Spleen (tissue), 11 donors: Measurements from ENCODE around the gene ANKRD1. TPM values are rescaled to one million over a fixed set of nuclear protein-coding genes. Genes with fewer than 3 reads are reported as not detected.
"Not testable (repeated sequence)": the region's sequence is repeated elsewhere in the genome, so short reads cannot be mapped to it uniquely, and the experiment has no call there.

Experiments
- DNase-seq: peaks from one replicate; pipeline ENCODE4 v3.0.0-alpha.2; 2020
- H3K27ac ChIP-seq, 8 donors: fragments of 200-600 bp; sonication (generic) in 7 of 8; 1 replicate in 4 of 8; 2 replicates in 4 of 8; pipeline versions ENCODE4 v1.5.0 to v1.8.0; 2016 to 2021; ENCODE audit warnings: inconsistent platforms in 4 of 8, mild to moderate bottlenecking in 4 of 8, moderate library complexity in 1 of 8
- H3K27me3 ChIP-seq, 7 donors: fragments of 200-600 bp; sonication (generic) in 6 of 7; replicated peaks in 1 of 7; 1 replicate in 4 of 7; 2 replicates in 3 of 7; pipeline versions ENCODE4 v1.5.0 to v1.8.0; 2016 to 2021; ENCODE audit warnings: inconsistent platforms in 3 of 7, mild to moderate bottlenecking in 1 of 7
- H3K36me3 ChIP-seq, 6 donors: fragments of 200-600 bp; sonication (generic) in 5 of 6; 1 replicate in 4 of 6; 2 replicates in 2 of 6; pipeline versions ENCODE4 v1.5.0 to v1.8.0; 2016 to 2021; ENCODE audit warnings: inconsistent platforms in 2 of 6
- H3K4me1 ChIP-seq, 6 donors: fragments of 200-600 bp; sonication (generic) in 5 of 6; 1 replicate in 3 of 6; 2 replicates in 3 of 6; pipeline versions ENCODE4 v1.5.0 to v1.8.0; 2016 to 2021; ENCODE audit warnings: inconsistent platforms in 3 of 6
- H3K4me3 ChIP-seq, 8 donors: fragments of 200-600 bp; sonication (generic) in 7 of 8; 1 replicate in 4 of 8; 2 replicates in 4 of 8; pipeline versions ENCODE4 v1.5.0 to v1.8.0; 2016 to 2021; ENCODE audit warnings: inconsistent platforms in 4 of 8, mild to moderate bottlenecking in 4 of 8, moderate library complexity in 2 of 8
- H3K9me3 ChIP-seq, 8 donors: fragments of 200-600 bp; sonication (generic) in 7 of 8; 1 replicate in 4 of 8; 2 replicates in 4 of 8; pipeline versions ENCODE4 v1.5.0 to v1.8.0; 2016 to 2021; ENCODE audit warnings: inconsistent platforms in 4 of 8
- CTCF ChIP-seq, 11 experiments: fragments of 200-600 bp in 7 of 11; fragments of 450-650 bp in 4 of 11; sonication (generic) in 4 of 11; IDR thresholded peaks in 8 of 11; conservative IDR thresholded peaks in 3 of 11; 1 replicate in 7 of 11; 2 replicates in 4 of 11; pipeline versions ENCODE4 v1.4.0 to v1.8.0; 2016 to 2021; ENCODE audit warnings: antibody characterized with exemption in 11 of 11, inconsistent platforms in 4 of 11, mild to moderate bottlenecking in 1 of 11
- POLR2A ChIP-seq, 3 donors: fragments of 450-650 bp; IDR thresholded peaks; one replicate each; pipeline ENCODE4 v1.5.1; 2017; ENCODE audit warnings: antibody characterized with exemption in 3 of 3, mild to moderate bottlenecking in 1 of 3
- POLR2AphosphoS5 ChIP-seq, 3 donors: sonication (generic); formaldehyde crosslinking; IDR thresholded peaks; one replicate each; pipeline ENCODE4 v1.5.1; 2017; ENCODE audit warnings: antibody characterized with exemption in 3 of 3
- WGBS, 5 donors: extraction: QIAGEN DNeasy Blood & Tissue Kit in 3 of 5; methylation state at CpG; one replicate each; pipeline versions ENCODE4 v1.1.5 to v1.1.7; 2013 to 2018; 5-methylcytosine and 5-hydroxymethylcytosine counted together
- intact Hi-C: fragments of 100-400 bp; cut with DNase I; formaldehyde crosslinking; loops from one replicate; pipeline ENCODE4 v1.15.0; 2023; ENCODE audit warnings: low total_unique reads
- polyA plus RNA-seq, 3 donors: library from polyadenylated mRNA; stranded (reverse); fragments of 200-250 nt; gene quantifications; one replicate each; pipeline ENCODE4 v1.2.1, GENCODE V29; 2013
- total RNA-seq, 7 donors: library from RNA; depleted of rRNA in 3 of 7; stranded (reverse); fragments of >200 nt in 3 of 7; fragmentation: NEBNext Ultra II Directional in 4 of 7; extraction: Animal tissue kit (Norgen Biotek cat#: 25700) in 4 of 7; gene quantifications; one replicate each; pipeline versions ENCODE4 v1.1.0 to v1.2.1, GENCODE V29; 2016 to 2021
- donor health status: healthy with polysubstance abuse.
- donor health status: DM: no; HTN: no; CAD: no; lungs with moderate emphysema.
- donor health status: DM: no; HTN: no; CAD: no.
- donor health status: Bipolar disorder and iron deficiency.
- donor health status: healthy.
- donor health status: DM: no; HTN: no; CAD: no.
- donor health status: DM: yes; HTN: yes; CAD: no.

ANKRD1 gene
- total and polyA plus RNA-seq, 10 donors: 0.13 to 1.6 (median 0.83) TPM; not detected in 4

- Histone ChIP-seq H3K9me3 (no peaks in the 10 kb centered on the region), H3K36me3 (no peaks in the 10 kb centered on the region), H3K4me3 (no peak overlapping the region), H3K27ac (no peak overlapping the region), H3K4me1 (no peaks in the 10 kb centered on the region), H3K27me3 (no peaks in the 10 kb centered on the region)
- no peak for DNase-seq
- TF ChIP-seq POLR2A (IDR thresholded peaks at IDR 0.05): no peak
- no peak for TF ChIP-seq CTCF (IDR thresholded peaks at IDR 0.05 in 8 of 11, conservative IDR thresholded peaks at IDR 0.05 in 3 of 11)
- TF ChIP-seq POLR2AphosphoS5 (IDR thresholded peaks at IDR 0.05): no peak
- WGBS, 5 donors: 91 to 96% (median 93%) methylated on average over 6 of the region's 6 CpGs
- intact Hi-C loops: no loop called here
These were observed 37.9 kb upstream of the ANKRD1 start for GRCh38 chr10:90958781-90959180.

- Histone ChIP-seq H3K27me3 (no peaks in the 10 kb centered on the region), H3K27ac (no peak overlapping the region), H3K4me1 (no peaks in the 10 kb centered on the region), H3K9me3 (peaks cover 0 to 10% (median 0%) of the 10 kb centered on the region in 8 donors), H3K4me3 (no peak overlapping the region), H3K36me3 (no peaks in the 10 kb centered on the region)
- TF ChIP-seq CTCF (IDR thresholded peaks at IDR 0.05 in 8 of 11, conservative IDR thresholded peaks at IDR 0.05 in 3 of 11) (no peak), POLR2A (IDR thresholded peaks at IDR 0.05) (no peak), POLR2AphosphoS5 (IDR thresholded peaks at IDR 0.05) (no peak)
- intact Hi-C loops: no loop called here
- DNase-seq: no peak
- 80 to 93% (median 89%) methylated on average over 5 of the region's 5 CpGs for WGBS, 5 donors
These were observed 26.4 kb upstream of the ANKRD1 start for GRCh38 chr10:90947030-90947960.

GRCh38 chr10:90945491-90946070 is 24.7 kb upstream of the ANKRD1 start:
- H3K9me3 ChIP-seq: peaks cover 0 to 5% (median 0%) of the 10 kb centered on the region in 8 donors
- H3K4me1 ChIP-seq: no peaks in the 10 kb centered on the region
- H3K36me3 ChIP-seq: no peaks in the 10 kb centered on the region
- H3K4me3 ChIP-seq: no peak overlapping the region
- no peak for DNase-seq
- TF ChIP-seq CTCF (IDR thresholded peaks at IDR 0.05 in 8 of 11, conservative IDR thresholded peaks at IDR 0.05 in 3 of 11) (no peak), POLR2AphosphoS5 (IDR thresholded peaks at IDR 0.05) (no peak), POLR2A (IDR thresholded peaks at IDR 0.05) (no peak)
- intact Hi-C loops: no loop called here
- 86 to 97% (median 88%) methylated on average over 4 of the region's 4 CpGs for WGBS, 5 donors
- H3K27me3 ChIP-seq: no peaks in the 10 kb centered on the region
- H3K27ac ChIP-seq: no peak overlapping the region

GRCh38 chr10:90944749-90945148 is 23.9 kb upstream of the ANKRD1 start:
- Histone ChIP-seq H3K4me1 (no peaks in the 10 kb centered on the region), H3K27me3 (no peaks in the 10 kb centered on the region), H3K27ac (no peak overlapping the region), H3K9me3 (no peaks in the 10 kb centered on the region), H3K36me3 (no peaks in the 10 kb centered on the region), H3K4me3 (no peak overlapping the region)
- intact Hi-C loops: no loop called here
- WGBS, 5 donors: 0 to 47% (median 0%) methylated on average over 1 of the region's 1 CpG
- DNase-seq: no peak
- TF ChIP-seq POLR2AphosphoS5 (IDR thresholded peaks at IDR 0.05) (no peak), POLR2A (IDR thresholded peaks at IDR 0.05) (no peak), CTCF (IDR thresholded peaks at IDR 0.05 in 8 of 11, conservative IDR thresholded peaks at IDR 0.05 in 3 of 11) (no peak)

GRCh38 chr10:90942980-90943379 is 22.1 kb upstream of the ANKRD1 start:
- intact Hi-C loops, H3K27ac ChIP-seq, H3K4me3 ChIP-seq, H3K4me1 ChIP-seq, H3K9me3 ChIP-seq, H3K27me3 ChIP-seq, DNase-seq, H3K36me3 ChIP-seq: not testable (repeated sequence)
- 75 to 84% (median 82%) methylated on average over 3 of the region's 3 CpGs for WGBS, 5 donors
